ENCODE results near the gene IFT20. TPM values are rescaled to one million over a fixed set of nuclear protein-coding genes. Genes with fewer than 3 reads are reported as not detected.
A peak's percentile ranks its signal among the peaks of the same experiment; 100 is the strongest.

IFT20 gene
- total and polyA plus RNA-seq, 2 of the 13 experiments (the other 11 are each of a cell fraction or from before 2014, with no cell fraction given) = 28.0 to 37.8 TPM

DNA sequence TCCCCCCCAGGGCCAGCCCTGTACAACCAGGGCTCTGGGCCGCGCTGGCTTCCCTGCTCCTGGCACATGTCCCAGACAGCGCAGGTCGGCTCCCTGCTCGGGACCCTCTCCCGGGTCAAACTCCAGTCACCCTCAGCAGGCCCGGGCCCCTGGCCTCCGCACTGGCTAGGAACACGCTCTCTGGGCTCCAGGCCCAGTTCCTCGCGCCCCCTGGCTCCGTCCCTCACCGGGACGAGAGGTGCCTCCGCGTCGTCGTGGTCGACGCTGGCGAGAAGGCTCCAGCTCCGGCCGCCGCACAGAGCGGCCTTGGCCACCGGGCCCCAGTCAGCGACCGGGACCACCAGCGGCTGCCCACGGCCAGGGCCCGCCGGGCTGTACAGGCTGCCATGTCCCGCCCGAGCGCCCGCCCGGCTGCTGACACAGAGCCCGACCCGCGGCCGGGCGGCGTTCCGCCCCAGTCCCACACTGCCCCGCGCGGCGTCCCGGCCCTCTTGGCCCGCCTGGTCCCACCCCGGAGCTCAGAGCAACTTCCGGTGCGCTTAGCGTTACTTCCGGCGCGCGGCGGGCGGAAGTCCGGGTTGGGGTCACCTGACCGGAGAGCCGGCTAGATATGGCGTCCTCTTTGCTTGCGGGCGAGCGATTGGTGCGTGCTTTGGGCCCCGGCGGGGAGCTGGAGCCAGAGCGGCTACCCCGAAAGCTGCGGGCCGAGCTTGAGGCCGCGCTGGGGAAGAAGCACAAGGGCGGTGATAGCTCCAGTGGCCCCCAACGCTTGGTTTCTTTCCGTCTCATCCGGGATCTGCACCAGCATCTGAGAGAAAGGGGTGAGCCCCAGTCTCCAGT is 22.0 kb upstream of the IFT20 start, which contains the start of gene POLDIP2 (continued):
- TF ChIP-seq ZMYM4 (CRISPR knock-in tag; IDR thresholded peaks at IDR 0.05) = peak; percentile 74; the same call in 1 of the 2 replicates
- no peak; the same call in 1 of the 2 replicates for TF ChIP-seq ZNF234 (CRISPR knock-in tag; conservative IDR thresholded peaks at IDR 0.05)
- no peak for TF ChIP-seq ZNF337 (CRISPR knock-in tag; IDR thresholded peaks at IDR 0.05; ENCODE audit: borderline replicate concordance, low read depth)
- TF ChIP-seq, protein P1, sequence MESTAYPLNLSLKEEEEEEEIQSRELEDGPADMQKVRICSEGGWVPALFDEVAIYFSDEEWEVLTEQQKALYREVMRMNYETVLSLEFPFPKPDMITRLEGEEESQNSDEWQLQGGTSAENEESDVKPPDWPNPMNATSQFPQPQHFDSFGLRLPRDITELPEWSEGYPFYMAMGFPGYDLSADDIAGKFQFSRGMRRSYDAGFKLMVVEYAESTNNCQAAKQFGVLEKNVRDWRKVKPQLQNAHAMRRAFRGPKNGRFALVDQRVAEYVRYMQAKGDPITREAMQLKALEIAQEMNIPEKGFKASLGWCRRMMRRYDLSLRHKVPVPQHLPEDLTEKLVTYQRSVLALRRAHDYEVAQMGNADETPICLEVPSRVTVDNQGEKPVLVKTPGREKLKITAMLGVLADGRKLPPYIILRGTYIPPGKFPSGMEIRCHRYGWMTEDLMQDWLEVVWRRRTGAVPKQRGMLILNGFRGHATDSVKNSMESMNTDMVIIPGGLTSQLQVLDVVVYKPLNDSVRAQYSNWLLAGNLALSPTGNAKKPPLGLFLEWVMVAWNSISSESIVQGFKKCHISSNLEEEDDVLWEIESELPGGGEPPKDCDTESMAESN (CRISPR knock-in tag; conservative IDR thresholded peaks at IDR 0.05) = peak; percentile 78
- peak; percentile 62; the same call in 1 of the 2 replicates for TF ChIP-seq RXRA (CRISPR knock-in tag; IDR thresholded peaks at IDR 0.05)
- TF ChIP-seq, protein P2, sequence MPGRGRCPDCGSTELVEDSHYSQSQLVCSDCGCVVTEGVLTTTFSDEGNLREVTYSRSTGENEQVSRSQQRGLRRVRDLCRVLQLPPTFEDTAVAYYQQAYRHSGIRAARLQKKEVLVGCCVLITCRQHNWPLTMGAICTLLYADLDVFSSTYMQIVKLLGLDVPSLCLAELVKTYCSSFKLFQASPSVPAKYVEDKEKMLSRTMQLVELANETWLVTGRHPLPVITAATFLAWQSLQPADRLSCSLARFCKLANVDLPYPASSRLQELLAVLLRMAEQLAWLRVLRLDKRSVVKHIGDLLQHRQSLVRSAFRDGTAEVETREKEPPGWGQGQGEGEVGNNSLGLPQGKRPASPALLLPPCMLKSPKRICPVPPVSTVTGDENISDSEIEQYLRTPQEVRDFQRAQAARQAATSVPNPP (CRISPR knock-in tag; IDR thresholded peaks at IDR 0.05) = peak; percentile 94
- TF ChIP-seq ERF (CRISPR knock-in tag; IDR thresholded peaks at IDR 0.05) = peak; percentile 82
- TF ChIP-seq, protein P3, sequence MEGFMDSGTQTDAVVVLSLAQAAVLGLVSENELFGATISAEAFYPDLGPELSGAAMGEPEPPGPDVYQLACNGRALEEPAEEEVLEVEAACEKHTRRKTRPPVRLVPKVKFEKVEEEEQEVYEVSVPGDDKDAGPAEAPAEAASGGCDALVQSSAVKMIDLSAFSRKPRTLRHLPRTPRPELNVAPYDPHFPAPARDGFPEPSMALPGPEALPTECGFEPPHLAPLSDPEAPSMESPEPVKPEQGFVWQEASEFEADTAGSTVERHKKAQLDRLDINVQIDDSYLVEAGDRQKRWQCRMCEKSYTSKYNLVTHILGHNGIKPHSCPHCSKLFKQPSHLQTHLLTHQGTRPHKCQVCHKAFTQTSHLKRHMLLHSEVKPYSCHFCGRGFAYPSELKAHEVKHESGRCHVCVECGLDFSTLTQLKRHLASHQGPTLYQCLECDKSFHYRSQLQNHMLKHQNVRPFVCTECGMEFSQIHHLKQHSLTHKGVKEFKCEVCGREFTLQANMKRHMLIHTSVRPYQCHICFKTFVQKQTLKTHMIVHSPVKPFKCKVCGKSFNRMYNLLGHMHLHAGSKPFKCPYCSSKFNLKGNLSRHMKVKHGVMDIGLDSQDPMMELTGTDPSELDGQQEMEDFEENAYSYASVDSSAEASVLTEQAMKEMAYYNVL (CRISPR knock-in tag; IDR thresholded peaks at IDR 0.05; ENCODE audit: borderline replicate concordance) = 0 out of 2 replicates have a peak, but pooled peaks have one; percentile 21
- TF ChIP-seq, protein P4, sequence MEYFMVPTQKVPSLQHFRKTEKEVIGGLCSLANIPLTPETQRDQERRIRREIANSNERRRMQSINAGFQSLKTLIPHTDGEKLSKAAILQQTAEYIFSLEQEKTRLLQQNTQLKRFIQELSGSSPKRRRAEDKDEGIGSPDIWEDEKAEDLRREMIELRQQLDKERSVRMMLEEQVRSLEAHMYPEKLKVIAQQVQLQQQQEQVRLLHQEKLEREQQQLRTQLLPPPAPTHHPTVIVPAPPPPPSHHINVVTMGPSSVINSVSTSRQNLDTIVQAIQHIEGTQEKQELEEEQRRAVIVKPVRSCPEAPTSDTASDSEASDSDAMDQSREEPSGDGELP (IDR thresholded peaks at IDR 0.05; ENCODE audit: borderline replicate concordance, low read depth) = peak; percentile 51; the same call in 1 of the 2 replicates
- 0 out of 2 replicates have a peak, but pooled peaks have one; percentile 58 for TF ChIP-seq TP53 (CRISPR knock-in tag; conservative IDR thresholded peaks at IDR 0.05)
- peak; percentile 91; the same call in 1 of the 2 replicates for TF ChIP-seq ARID2 (CRISPR knock-in tag; IDR thresholded peaks at IDR 0.05; ENCODE audit: borderline replicate concordance)
- TF ChIP-seq, protein P5, sequence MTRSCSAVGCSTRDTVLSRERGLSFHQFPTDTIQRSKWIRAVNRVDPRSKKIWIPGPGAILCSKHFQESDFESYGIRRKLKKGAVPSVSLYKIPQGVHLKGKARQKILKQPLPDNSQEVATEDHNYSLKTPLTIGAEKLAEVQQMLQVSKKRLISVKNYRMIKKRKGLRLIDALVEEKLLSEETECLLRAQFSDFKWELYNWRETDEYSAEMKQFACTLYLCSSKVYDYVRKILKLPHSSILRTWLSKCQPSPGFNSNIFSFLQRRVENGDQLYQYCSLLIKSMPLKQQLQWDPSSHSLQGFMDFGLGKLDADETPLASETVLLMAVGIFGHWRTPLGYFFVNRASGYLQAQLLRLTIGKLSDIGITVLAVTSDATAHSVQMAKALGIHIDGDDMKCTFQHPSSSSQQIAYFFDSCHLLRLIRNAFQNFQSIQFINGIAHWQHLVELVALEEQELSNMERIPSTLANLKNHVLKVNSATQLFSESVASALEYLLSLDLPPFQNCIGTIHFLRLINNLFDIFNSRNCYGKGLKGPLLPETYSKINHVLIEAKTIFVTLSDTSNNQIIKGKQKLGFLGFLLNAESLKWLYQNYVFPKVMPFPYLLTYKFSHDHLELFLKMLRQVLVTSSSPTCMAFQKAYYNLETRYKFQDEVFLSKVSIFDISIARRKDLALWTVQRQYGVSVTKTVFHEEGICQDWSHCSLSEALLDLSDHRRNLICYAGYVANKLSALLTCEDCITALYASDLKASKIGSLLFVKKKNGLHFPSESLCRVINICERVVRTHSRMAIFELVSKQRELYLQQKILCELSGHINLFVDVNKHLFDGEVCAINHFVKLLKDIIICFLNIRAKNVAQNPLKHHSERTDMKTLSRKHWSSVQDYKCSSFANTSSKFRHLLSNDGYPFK (CRISPR knock-in tag; IDR thresholded peaks at IDR 0.05; ENCODE audit: borderline replicate concordance) = peak; percentile 70; the same call in 1 of the 2 replicates
- peak; percentile 92 for TF ChIP-seq SNAPC2 (CRISPR knock-in tag; IDR thresholded peaks at IDR 0.05)
- peak; percentile 96 for TF ChIP-seq YEATS2 (CRISPR knock-in tag; IDR thresholded peaks at IDR 0.05; ENCODE audit: borderline replicate concordance)
- 0 out of 2 replicates have a peak, but pooled peaks have one; percentile 73 for TF ChIP-seq ZNF44 (CRISPR knock-in tag; IDR thresholded peaks at IDR 0.05)
- 0 out of 2 replicates have a peak, but pooled peaks have one; percentile 54 for TF ChIP-seq SMAD1 (CRISPR knock-in tag; IDR thresholded peaks at IDR 0.05; ENCODE audit: borderline replicate concordance, low read depth)
- TF ChIP-seq ZNF431 (CRISPR knock-in tag; IDR thresholded peaks at IDR 0.05; ENCODE audit: borderline replicate concordance, low read depth) = no peak
- TF ChIP-seq ZNF225 (CRISPR knock-in tag; IDR thresholded peaks at IDR 0.05) = peak; percentile 41; the same call in 1 of the 2 replicates
- TF ChIP-seq GTF2F1 (IDR thresholded peaks at IDR 0.05; ENCODE audit: low read length) = no peak

Data from HepG2 (cell line).